GM06990 (cell line): Measurements from ENCODE around the gene CDC42BPA.
"Not testable (repeated sequence)": the region's sequence is repeated elsewhere in the genome, so short reads cannot be mapped to it uniquely, and the experiment has no call there.

ENCODE experiments used
- DNase-seq: peaks from one replicate; pipeline ENCODE4 v3.0.0-alpha.2; 2011; ENCODE audit not compliant: insufficient read length; ENCODE audit errors: extremely low read depth
- H3K27me3 ChIP-seq: replicated peaks from 2 replicates; pipeline ENCODE4 v1.6.0; 2011; ENCODE audit warnings: low read length; ENCODE audit not compliant: control insufficient read depth, insufficient read depth
- H3K36me3 ChIP-seq: 2 replicates; pipeline ENCODE4 v1.5.1; 2011; ENCODE audit warnings: low read length; ENCODE audit not compliant: control insufficient read depth, insufficient read depth
- H3K4me3 ChIP-seq: replicated peaks from 2 replicates; pipeline ENCODE4 v1.5.1; 2011; ENCODE audit warnings: low read depth, mild to moderate bottlenecking, control low read depth, low read length
- TF ChIP-seq, protein P1 (sequence below): IDR thresholded peaks from 2 replicates; pipeline ENCODE4 v1.5.1; 2011; ENCODE audit warnings: low read length, control low read depth, mild to moderate bottlenecking, inconsistent platforms; ENCODE audit not compliant: insufficient read depth, poor library complexity, severe bottlenecking

CDC42BPA gene

DNA sequence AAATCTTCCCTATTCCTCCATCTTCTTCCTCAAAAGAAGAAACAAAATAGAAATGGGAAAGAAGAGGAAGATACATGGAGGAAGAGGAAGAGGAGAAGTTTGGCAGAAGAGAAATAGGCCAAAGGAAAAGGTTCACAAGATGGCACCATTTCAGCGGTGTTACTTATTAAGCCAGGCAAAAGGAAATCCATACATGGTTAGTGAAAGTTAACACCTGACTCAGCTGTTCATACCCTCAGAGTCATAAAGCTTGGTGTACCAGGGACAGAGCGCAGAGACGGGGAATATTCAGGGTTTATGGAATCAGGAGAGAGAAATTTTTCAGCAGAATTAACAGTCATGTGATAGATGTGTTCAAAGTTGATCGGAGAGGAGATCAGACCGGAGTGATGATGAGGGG lies 307.6 kb downstream of the CDC42BPA start:
- TF ChIP-seq, protein P1, sequence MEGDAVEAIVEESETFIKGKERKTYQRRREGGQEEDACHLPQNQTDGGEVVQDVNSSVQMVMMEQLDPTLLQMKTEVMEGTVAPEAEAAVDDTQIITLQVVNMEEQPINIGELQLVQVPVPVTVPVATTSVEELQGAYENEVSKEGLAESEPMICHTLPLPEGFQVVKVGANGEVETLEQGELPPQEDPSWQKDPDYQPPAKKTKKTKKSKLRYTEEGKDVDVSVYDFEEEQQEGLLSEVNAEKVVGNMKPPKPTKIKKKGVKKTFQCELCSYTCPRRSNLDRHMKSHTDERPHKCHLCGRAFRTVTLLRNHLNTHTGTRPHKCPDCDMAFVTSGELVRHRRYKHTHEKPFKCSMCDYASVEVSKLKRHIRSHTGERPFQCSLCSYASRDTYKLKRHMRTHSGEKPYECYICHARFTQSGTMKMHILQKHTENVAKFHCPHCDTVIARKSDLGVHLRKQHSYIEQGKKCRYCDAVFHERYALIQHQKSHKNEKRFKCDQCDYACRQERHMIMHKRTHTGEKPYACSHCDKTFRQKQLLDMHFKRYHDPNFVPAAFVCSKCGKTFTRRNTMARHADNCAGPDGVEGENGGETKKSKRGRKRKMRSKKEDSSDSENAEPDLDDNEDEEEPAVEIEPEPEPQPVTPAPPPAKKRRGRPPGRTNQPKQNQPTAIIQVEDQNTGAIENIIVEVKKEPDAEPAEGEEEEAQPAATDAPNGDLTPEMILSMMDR: no peak
- DNase-seq: no peak
- Histone ChIP-seq H3K27me3 (no peaks in the 10 kb centered on the region), H3K4me3 (no peak overlapping the region), H3K36me3 (no peaks in the 10 kb centered on the region)

DNA sequence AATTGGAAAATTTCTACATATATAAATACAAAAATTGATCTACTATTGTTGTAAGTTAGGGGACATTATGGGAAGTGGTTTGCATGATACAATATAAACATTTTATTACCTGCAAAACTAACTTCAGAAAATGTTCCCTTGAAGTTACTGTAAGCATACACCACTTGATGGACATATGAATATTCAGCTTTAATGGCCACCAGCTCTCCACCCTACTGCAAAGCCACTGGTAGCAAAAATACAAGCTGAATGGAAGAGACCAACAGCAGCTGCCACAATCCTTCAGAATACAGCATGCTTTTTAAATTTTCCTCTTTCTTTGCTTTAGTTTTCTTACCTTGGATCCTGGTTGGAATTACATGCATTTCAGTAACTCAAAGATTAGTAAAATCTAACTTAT lies 308.4 kb downstream of the CDC42BPA start:
- no peak for DNase-seq
- Histone ChIP-seq H3K36me3 (no peaks in the 10 kb centered on the region), H3K4me3 (no peak overlapping the region), H3K27me3 (no peaks in the 10 kb centered on the region)
- TF ChIP-seq, protein P1: no peak

DNA sequence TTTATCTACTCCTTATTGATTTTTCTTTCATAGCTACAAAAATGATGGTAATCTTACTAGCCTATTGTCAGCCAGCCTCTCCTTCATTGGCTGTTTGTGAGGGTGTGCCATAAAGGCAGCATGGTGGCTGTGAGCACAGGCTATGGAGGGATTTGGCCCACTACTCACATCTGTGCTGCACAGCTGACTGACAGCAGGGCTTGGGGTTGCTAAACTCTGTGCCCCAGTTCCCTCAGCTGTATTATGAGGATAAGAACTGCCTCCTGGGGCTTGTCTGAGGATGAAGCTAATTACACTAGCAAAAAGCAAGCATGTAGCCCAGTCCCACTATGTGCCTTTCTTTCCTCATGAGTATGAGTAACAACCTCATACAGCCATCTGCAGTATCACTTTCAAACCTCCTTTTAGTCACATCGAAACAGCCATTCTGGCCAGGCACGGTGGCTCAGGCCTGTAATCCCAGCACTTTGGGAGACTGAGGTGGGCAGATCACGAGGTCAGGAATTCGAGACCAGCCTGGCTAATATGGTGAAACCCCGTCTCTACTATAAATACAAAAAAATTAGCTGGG lies 312.0 kb downstream of the CDC42BPA start:
- DNase-seq: no peak
- no peaks in the 10 kb centered on the region for H3K36me3 ChIP-seq
- TF ChIP-seq, protein P1: no peak
- no peaks in the 10 kb centered on the region for H3K27me3 ChIP-seq
- no peak overlapping the region for H3K4me3 ChIP-seq

DNA sequence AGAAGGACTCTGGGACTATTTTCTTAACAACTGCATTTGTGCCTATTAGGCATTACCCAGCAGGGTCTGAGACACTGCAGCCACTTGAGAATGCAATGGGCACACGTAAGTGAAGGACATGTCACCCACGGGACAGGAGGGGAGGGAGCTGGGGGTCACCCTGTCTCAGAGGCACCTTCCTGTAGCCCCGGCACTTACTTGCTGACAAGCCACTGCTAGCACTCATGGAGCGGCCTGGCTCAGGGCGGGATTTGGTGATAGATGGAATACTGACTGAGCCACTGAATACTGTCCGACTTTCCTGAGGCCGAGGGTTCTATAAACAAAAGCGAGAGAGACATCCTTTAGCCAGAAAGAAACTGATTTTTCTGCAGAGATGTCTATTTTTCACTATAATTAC lies 313.5 kb downstream of the CDC42BPA start:
- TF ChIP-seq, protein P1: no peak
- H3K27me3 ChIP-seq: no peaks in the 10 kb centered on the region
- DNase-seq: no peak
- no peaks in the 10 kb centered on the region for H3K36me3 ChIP-seq
- no peak overlapping the region for H3K4me3 ChIP-seq

DNA sequence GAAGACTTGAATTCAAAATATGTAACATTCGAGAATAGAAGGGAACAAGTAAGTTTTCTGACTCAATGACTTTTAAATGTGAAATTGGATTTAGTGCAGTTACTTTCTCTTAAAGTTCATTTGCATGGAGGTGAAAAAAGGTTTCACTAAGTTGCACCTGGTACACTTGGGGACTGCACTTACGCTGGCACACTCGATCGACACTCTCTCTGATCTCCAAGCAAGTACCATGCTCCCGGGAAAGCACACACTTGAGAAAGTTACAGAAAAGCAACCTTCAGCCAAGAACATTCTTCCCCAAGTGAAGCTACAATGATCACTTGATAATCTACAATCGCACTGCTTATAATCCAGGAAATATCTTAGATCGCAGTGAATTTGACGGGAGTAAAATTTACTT lies 315.1 kb downstream of the CDC42BPA start:
- Histone ChIP-seq H3K36me3 (no peaks in the 10 kb centered on the region), H3K4me3 (no peak overlapping the region), H3K27me3 (no peaks in the 10 kb centered on the region)
- DNase-seq: no peak
- TF ChIP-seq, protein P1: no peak

DNA sequence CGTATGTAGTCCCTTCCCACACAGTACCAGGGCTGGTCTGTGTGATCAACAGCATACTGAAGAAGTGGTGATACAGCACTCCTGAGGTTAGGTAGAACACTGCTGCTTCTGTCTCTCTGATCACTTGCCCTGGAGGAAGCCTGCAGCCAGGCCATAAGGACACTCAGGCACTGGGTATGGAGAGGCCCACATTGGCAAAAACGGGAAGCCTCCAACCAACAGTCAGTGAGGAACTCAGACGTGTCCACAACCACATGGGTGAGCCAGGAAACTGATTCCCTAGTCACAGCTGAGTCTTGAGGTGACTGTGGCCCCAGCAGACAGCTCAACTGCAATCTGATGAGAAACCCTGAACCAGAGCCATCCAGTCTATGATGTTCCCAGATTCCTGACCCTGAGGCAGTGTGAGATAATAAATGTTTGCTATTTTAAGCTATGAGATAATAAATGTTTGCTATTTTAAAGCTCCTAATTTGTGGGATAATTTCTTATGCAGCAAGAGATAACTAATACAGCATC lies 315.7 kb downstream of the CDC42BPA start:
- Histone ChIP-seq H3K27me3 (no peaks in the 10 kb centered on the region), H3K36me3 (no peaks in the 10 kb centered on the region), H3K4me3 (no peak overlapping the region)
- no peak for DNase-seq
- TF ChIP-seq, protein P1: no peak

DNA sequence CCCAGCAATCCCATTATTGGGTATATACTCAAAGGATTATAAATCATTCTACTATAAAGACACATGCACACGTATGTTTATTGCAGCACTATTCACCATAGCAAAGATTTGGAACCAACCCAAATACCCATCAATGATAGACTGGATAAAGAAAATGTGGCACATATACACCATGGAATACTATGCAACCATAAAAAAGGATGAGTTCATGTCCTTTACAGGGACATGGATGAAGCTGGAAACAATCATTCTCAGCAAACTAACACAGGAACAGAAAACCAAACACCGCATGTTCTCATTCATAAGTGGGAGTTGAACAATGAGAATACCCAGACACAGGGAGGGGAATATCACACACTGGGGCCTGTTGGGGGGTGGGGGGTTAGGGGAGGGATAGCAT lies 318.7 kb downstream of the CDC42BPA start:
- not testable (repeated sequence) for H3K36me3 ChIP-seq, H3K4me3 ChIP-seq, DNase-seq, H3K27me3 ChIP-seq
